K562 (cell line): ENCODE results near the gene DENR. TPM values are rescaled to one million over a fixed set of nuclear protein-coding genes. Genes with fewer than 3 reads are reported as not detected.
A peak's percentile ranks its signal among the peaks of the same experiment; 100 is the strongest.

ENCODE experiments used
- CC2D1A ChIP-seq: fragments of 450-650 bp; IDR thresholded peaks from 2 replicates; pipeline ENCODE4 v1.6.1; 2017; ENCODE audit warnings: mild to moderate bottlenecking
- EHMT2 ChIP-seq: fragments of 450-650 bp; IDR thresholded peaks from 2 replicates; pipeline ENCODE4 v1.6.1; 2018; ENCODE audit warnings: antibody characterized with exemption
- HMGN3 ChIP-seq: IDR thresholded peaks from 2 replicates; pipeline ENCODE4 v1.6.1; 2011; ENCODE audit warnings: borderline replicate concordance, low read depth, mild to moderate bottlenecking, mixed read lengths, low read length; ENCODE audit not compliant: insufficient read length; ENCODE audit errors: extremely low read depth
- HNRNPH1 ChIP-seq: fragments of 200-400 bp; formaldehyde crosslinking; optimal IDR thresholded peaks from 2 replicates; pipeline ENCODE3; 2017; ENCODE audit warnings: low read depth, mild to moderate bottlenecking, low read length, moderate library complexity
- LCOR ChIP-seq: sonication (generic); formaldehyde crosslinking; IDR thresholded peaks from 2 replicates; pipeline ENCODE4 v1.8.0; 2022; ENCODE audit warnings: mild to moderate bottlenecking, missing genetic modification reagents
- PHF20 ChIP-seq: fragments of 450-650 bp; IDR thresholded peaks from 2 replicates; pipeline ENCODE4 v1.6.1; 2018; ENCODE audit not compliant: partially characterized antibody
- ZNF263 ChIP-seq: sonication (generic); formaldehyde crosslinking; IDR thresholded peaks from 2 replicates; pipeline ENCODE4 v1.8.0; 2022; ENCODE audit warnings: mild to moderate bottlenecking, missing genetic modification reagents, borderline replicate concordance
- ZNF436 ChIP-seq: fragments of 250-450, 450-650 bp; sonication (Bioruptor Pico); formaldehyde crosslinking; IDR thresholded peaks from 2 replicates; pipeline ENCODE4 v1.7.0; 2020; ENCODE audit warnings: mild to moderate bottlenecking
- polyA plus RNA-seq, 8 experiments: library from polyadenylated mRNA; depleted of rRNA in 4 of 8; stranded (reverse) in 5 of 8; unstranded in 3 of 8; fragments of >200 nt; fragmentation: Nextera tagmentation in 2 of 8; fragmentation: Illumina TruSeq in 1 of 8; extraction: Ambion mirVana in 2 of 8; extraction: Trizol in 1 of 8; gene quantifications; 2 replicates each; pipeline versions ENCODE4 v1.2.1 to v1.2.3, GENCODE V29; 2011 to 2014; ENCODE audit warnings: inconsistent platforms in 1 of 8, missing spikeins in 1 of 8
- total RNA-seq, 7 experiments: library from RNA; depleted of rRNA in 6 of 7; stranded (reverse); fragments of >200 nt in 6 of 7; fragmentation: Illumina TruSeq in 2 of 7; extraction: Trizol in 2 of 7; gene quantifications; 2 replicates each; pipeline versions ENCODE4 v1.2.1 to v1.2.3, GENCODE V29; 2011 to 2021; ENCODE audit warnings: low replicate concordance in 1 of 7
- TF ChIP-seq, protein P1 (sequence below): IDR thresholded peaks from 2 replicates; pipeline ENCODE4 v1.6.1; 2012; ENCODE audit warnings: low read depth, low read length, improper control_type of control experiment, borderline replicate concordance
- TF ChIP-seq, protein P2 (sequence below), 2 experiments: IDR thresholded peaks; 2 replicates each; pipeline ENCODE4 v1.6.1; 2012; ENCODE audit warnings: improper control_type of control experiment in 2 of 2, low read depth in 2 of 2, low read length in 2 of 2, borderline replicate concordance in 1 of 2
- TF ChIP-seq, protein P3 (sequence below): sonication (generic); formaldehyde crosslinking; IDR thresholded peaks from 2 replicates; pipeline ENCODE4 v1.9.0; 2022; ENCODE audit warnings: mild to moderate bottlenecking, missing genetic modification reagents
- TF ChIP-seq, protein P4 (sequence below): fragments of 450-650 bp; IDR thresholded peaks from 2 replicates; pipeline ENCODE4 v1.6.1; 2016; ENCODE audit warnings: borderline replicate concordance
- TF ChIP-seq, protein P5 (sequence below): fragments of 450-650 bp; IDR thresholded peaks from 2 replicates; pipeline ENCODE4 v1.6.1; 2017; ENCODE audit warnings: antibody characterized with exemption
- TF ChIP-seq, protein P6 (sequence below): fragments of 450-650 bp; formaldehyde crosslinking; IDR thresholded peaks from 2 replicates; pipeline ENCODE4 v1.4.0; 2022; ENCODE audit warnings: mild to moderate bottlenecking, moderate library complexity

The DENR gene
- total and polyA plus RNA-seq, 9 of the 15 experiments (the other 6 are each of a cell fraction or from before 2014, with no cell fraction given): 32.5 to 77.4 (median 54.7) TPM

DNA sequence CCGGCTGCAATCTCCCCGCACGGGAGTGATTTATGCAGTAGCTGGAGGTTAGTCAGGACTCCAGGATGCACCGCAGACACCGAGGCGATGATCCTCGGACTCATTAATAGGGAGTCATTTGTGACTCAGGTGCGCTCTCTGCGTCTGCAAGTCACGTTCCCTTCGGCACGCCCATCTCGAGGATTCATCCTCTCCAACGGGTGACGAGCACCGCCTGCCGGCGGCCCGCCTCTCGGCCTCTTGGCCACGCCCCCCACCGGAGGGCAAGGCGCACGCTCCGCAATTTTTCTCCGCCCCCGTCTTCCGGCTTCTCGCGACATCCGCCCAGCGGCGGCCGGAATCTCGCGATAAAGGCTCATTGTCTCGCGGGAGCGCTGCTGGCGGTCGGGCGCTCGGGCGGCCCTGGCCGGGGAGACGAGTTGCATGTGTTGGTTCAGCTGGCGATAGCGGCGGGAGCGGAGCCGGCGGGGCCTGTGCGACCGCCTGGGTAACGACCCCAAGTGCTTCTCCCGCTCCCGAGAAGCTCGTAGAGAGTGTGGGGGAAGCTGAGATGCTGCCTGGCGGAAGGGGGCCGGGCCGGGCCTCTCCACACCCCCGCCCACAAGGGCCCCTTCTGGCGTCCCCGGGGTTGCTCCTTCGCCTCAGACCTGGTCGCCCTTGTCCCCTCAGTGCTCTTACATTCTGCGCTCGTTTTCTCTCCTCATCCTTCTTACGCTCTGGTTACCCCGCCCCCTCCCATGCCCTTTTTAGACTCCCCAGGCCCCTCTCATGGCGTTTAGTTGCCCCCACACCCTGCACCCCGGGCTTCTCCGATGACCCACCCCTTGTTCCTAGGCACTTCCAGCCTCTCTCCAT lies at the start of gene DENR (continued):
- TF ChIP-seq, protein P1, sequence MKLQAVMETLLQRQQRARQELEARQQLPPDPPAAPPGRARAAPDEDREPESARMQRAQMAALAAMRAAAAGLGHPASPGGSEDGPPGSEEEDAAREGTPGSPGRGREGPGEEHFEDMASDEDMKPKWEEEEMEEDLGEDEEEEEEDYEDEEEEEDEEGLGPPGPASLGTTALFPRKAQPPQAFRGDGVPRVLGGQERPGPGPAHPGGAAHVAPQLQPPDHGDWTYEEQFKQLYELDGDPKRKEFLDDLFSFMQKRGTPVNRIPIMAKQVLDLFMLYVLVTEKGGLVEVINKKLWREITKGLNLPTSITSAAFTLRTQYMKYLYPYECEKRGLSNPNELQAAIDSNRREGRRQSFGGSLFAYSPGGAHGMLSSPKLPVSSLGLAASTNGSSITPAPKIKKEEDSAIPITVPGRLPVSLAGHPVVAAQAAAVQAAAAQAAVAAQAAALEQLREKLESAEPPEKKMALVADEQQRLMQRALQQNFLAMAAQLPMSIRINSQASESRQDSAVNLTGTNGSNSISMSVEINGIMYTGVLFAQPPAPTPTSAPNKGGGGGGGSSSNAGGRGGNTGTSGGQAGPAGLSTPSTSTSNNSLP: no peak
- TF ChIP-seq, protein P2, sequence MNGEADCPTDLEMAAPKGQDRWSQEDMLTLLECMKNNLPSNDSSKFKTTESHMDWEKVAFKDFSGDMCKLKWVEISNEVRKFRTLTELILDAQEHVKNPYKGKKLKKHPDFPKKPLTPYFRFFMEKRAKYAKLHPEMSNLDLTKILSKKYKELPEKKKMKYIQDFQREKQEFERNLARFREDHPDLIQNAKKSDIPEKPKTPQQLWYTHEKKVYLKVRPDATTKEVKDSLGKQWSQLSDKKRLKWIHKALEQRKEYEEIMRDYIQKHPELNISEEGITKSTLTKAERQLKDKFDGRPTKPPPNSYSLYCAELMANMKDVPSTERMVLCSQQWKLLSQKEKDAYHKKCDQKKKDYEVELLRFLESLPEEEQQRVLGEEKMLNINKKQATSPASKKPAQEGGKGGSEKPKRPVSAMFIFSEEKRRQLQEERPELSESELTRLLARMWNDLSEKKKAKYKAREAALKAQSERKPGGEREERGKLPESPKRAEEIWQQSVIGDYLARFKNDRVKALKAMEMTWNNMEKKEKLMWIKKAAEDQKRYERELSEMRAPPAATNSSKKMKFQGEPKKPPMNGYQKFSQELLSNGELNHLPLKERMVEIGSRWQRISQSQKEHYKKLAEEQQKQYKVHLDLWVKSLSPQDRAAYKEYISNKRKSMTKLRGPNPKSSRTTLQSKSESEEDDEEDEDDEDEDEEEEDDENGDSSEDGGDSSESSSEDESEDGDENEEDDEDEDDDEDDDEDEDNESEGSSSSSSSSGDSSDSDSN (IDR thresholded peaks at IDR 0.05; ENCODE audit: borderline replicate concordance in 1 of 2, low read depth in 2 of 2, low read length in 2 of 2): no peak
- TF ChIP-seq, protein P3, sequence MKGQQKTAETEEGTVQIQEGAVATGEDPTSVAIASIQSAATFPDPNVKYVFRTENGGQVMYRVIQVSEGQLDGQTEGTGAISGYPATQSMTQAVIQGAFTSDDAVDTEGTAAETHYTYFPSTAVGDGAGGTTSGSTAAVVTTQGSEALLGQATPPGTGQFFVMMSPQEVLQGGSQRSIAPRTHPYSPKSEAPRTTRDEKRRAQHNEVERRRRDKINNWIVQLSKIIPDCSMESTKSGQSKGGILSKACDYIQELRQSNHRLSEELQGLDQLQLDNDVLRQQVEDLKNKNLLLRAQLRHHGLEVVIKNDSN (CRISPR knock-in tag): peak; percentile 86
- TF ChIP-seq LCOR (CRISPR knock-in tag): peak; percentile 84
- TF ChIP-seq ZNF436 (CRISPR knock-in tag): no peak
- peak; percentile 87; the same call in 1 of the 2 replicates for TF ChIP-seq CC2D1A
- no peak for TF ChIP-seq HNRNPH1
- peak; percentile 87 for TF ChIP-seq PHF20
- TF ChIP-seq, protein P4, sequence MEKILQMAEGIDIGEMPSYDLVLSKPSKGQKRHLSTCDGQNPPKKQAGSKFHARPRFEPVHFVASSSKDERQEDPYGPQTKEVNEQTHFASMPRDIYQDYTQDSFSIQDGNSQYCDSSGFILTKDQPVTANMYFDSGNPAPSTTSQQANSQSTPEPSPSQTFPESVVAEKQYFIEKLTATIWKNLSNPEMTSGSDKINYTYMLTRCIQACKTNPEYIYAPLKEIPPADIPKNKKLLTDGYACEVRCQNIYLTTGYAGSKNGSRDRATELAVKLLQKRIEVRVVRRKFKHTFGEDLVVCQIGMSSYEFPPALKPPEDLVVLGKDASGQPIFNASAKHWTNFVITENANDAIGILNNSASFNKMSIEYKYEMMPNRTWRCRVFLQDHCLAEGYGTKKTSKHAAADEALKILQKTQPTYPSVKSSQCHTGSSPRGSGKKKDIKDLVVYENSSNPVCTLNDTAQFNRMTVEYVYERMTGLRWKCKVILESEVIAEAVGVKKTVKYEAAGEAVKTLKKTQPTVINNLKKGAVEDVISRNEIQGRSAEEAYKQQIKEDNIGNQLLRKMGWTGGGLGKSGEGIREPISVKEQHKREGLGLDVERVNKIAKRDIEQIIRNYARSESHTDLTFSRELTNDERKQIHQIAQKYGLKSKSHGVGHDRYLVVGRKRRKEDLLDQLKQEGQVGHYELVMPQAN: peak; percentile 76
- TF ChIP-seq, protein P5, sequence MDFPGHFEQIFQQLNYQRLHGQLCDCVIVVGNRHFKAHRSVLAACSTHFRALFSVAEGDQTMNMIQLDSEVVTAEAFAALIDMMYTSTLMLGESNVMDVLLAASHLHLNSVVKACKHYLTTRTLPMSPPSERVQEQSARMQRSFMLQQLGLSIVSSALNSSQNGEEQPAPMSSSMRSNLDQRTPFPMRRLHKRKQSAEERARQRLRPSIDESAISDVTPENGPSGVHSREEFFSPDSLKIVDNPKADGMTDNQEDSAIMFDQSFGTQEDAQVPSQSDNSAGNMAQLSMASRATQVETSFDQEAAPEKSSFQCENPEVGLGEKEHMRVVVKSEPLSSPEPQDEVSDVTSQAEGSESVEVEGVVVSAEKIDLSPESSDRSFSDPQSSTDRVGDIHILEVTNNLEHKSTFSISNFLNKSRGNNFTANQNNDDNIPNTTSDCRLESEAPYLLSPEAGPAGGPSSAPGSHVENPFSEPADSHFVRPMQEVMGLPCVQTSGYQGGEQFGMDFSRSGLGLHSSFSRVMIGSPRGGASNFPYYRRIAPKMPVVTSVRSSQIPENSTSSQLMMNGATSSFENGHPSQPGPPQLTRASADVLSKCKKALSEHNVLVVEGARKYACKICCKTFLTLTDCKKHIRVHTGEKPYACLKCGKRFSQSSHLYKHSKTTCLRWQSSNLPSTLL: no peak
- peak; percentile 81 for TF ChIP-seq HMGN3
- TF ChIP-seq EHMT2: 0 out of 2 replicates have a peak, but pooled peaks have one; percentile 10
- TF ChIP-seq ZNF263 (CRISPR knock-in tag): 0 out of 2 replicates have a peak, but pooled peaks have one; percentile 62
- TF ChIP-seq, protein P6, sequence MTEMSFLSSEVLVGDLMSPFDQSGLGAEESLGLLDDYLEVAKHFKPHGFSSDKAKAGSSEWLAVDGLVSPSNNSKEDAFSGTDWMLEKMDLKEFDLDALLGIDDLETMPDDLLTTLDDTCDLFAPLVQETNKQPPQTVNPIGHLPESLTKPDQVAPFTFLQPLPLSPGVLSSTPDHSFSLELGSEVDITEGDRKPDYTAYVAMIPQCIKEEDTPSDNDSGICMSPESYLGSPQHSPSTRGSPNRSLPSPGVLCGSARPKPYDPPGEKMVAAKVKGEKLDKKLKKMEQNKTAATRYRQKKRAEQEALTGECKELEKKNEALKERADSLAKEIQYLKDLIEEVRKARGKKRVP (CRISPR knock-in tag): no peak
